HepG2 (cell line): ENCODE results near the gene ADCY9. TPM values are rescaled to one million over a fixed set of nuclear protein-coding genes. Genes with fewer than 3 reads are reported as not detected.

Experiments
- ASH2L ChIP-seq: fragments of 300-600, 200-600 bp; sonication (generic); IDR thresholded peaks from 2 replicates; pipeline ENCODE4 v1.7.0; 2017; ENCODE audit warnings: low read depth, mild to moderate bottlenecking, moderate library complexity, mixed read lengths, low read length; ENCODE audit not compliant: insufficient read length
- BRD4 ChIP-seq: sonication (generic); formaldehyde crosslinking; IDR thresholded peaks from 2 replicates; pipeline ENCODE4 v1.4.0; 2020; ENCODE audit warnings: missing genetic modification reagents
- CREM ChIP-seq, 2 experiments: sonication (generic) in 1 of 2; formaldehyde crosslinking in 1 of 2; IDR thresholded peaks; 2 replicates each; pipeline versions ENCODE4 v1.4.0 to v1.6.1; 2016 to 2020; ENCODE audit warnings: antibody characterized with exemption in 1 of 2, mild to moderate bottlenecking in 1 of 2, missing genetic modification reagents in 1 of 2
- DNMT1 ChIP-seq: sonication (generic); formaldehyde crosslinking; IDR thresholded peaks from 2 replicates; pipeline ENCODE4 v1.5.1; 2020; ENCODE audit warnings: mild to moderate bottlenecking, missing genetic modification reagents
- GMEB1 ChIP-seq: sonication (generic); formaldehyde crosslinking; IDR thresholded peaks from 2 replicates; pipeline ENCODE4 v1.5.1; 2020; ENCODE audit warnings: missing genetic modification reagents, mild to moderate bottlenecking, borderline replicate concordance
- HMGXB4 ChIP-seq, 2 experiments: sonication (generic) in 1 of 2; formaldehyde crosslinking in 1 of 2; IDR thresholded peaks; 2 replicates each; pipeline versions ENCODE4 v1.4.0 to v1.6.1; 2018 to 2020; ENCODE audit warnings: missing genetic modification reagents in 2 of 2, borderline replicate concordance in 1 of 2, low read depth in 1 of 2, mild to moderate bottlenecking in 1 of 2, missing biosample characterization in 1 of 2
- HNF4A ChIP-seq: sonication (generic); formaldehyde crosslinking; IDR thresholded peaks from 2 replicates; pipeline ENCODE4 v1.4.0; 2020; ENCODE audit warnings: missing genetic modification reagents
- HOXD1 ChIP-seq: sonication (generic); formaldehyde crosslinking; IDR thresholded peaks from 2 replicates; pipeline ENCODE4 v1.5.0; 2020; ENCODE audit warnings: missing genetic modification reagents
- IKZF4 ChIP-seq: sonication (generic); formaldehyde crosslinking; IDR thresholded peaks from 2 replicates; pipeline ENCODE4 v1.5.1; 2020; ENCODE audit warnings: borderline replicate concordance, mild to moderate bottlenecking, low read depth, missing genetic modification reagents; ENCODE audit errors: not compliant biosample characterization
- MIER2 ChIP-seq: IDR thresholded peaks from 2 replicates; pipeline ENCODE4 v1.6.1; 2016; ENCODE audit warnings: missing biosample characterization, missing genetic modification reagents
- MLLT10 ChIP-seq: sonication (generic); formaldehyde crosslinking; IDR thresholded peaks from 2 replicates; pipeline ENCODE4 v1.4.0; 2020; ENCODE audit warnings: missing genetic modification reagents
- RARG ChIP-seq: sonication (generic); formaldehyde crosslinking; IDR thresholded peaks from 2 replicates; pipeline ENCODE4 v1.4.0; 2020; ENCODE audit warnings: low read depth, mild to moderate bottlenecking, missing genetic modification reagents
- RBFOX2 ChIP-seq: fragments of 200-400 bp; formaldehyde crosslinking; IDR thresholded peaks from 2 replicates; pipeline ENCODE4 v1.6.1; 2017; ENCODE audit warnings: low read depth, mild to moderate bottlenecking, low read length
- REXO4 ChIP-seq: sonication (generic); formaldehyde crosslinking; IDR thresholded peaks from 2 replicates; pipeline ENCODE4 v1.8.0; 2022; ENCODE audit warnings: missing genetic modification reagents, mild to moderate bottlenecking, borderline replicate concordance
- ZNF235 ChIP-seq: sonication (generic); formaldehyde crosslinking; IDR thresholded peaks from 2 replicates; pipeline ENCODE4 v1.8.1; 2023; ENCODE audit warnings: mild to moderate bottlenecking, missing genetic modification reagents, borderline replicate concordance
- ZNF335 ChIP-seq: sonication (generic); formaldehyde crosslinking; IDR thresholded peaks from 2 replicates; pipeline ENCODE4 v1.4.0; 2020; ENCODE audit warnings: missing genetic modification reagents
- ZNF615 ChIP-seq: sonication (generic); formaldehyde crosslinking; IDR thresholded peaks from 2 replicates; pipeline ENCODE4 v1.5.0; 2020; ENCODE audit warnings: mild to moderate bottlenecking, missing genetic modification reagents, borderline replicate concordance
- ZNF780A ChIP-seq: sonication (generic); formaldehyde crosslinking; IDR thresholded peaks from 2 replicates; pipeline ENCODE4 v1.8.0; 2022; ENCODE audit warnings: mild to moderate bottlenecking, missing genetic modification reagents, moderate library complexity
- polyA plus RNA-seq, 8 experiments: library from polyadenylated mRNA; depleted of rRNA in 3 of 8; stranded (reverse) in 7 of 8; unstranded in 1 of 8; fragments of >200 nt; fragmentation: Illumina TruSeq in 4 of 8; extraction: Trizol in 4 of 8; gene quantifications; 2 replicates each; pipeline versions ENCODE4 v1.2.1 to v1.2.3, GENCODE V29; 2011 to 2016; ENCODE audit warnings: low read depth in 4 of 8, missing spikeins in 1 of 8, mixed read lengths in 1 of 8; ENCODE audit not compliant: insufficient read depth in 1 of 8
- total RNA-seq, 5 experiments: library from RNA; depleted of rRNA; stranded (reverse); fragments of >200 nt; fragmentation: Illumina TruSeq; extraction: Trizol; gene quantifications; 2 replicates each; pipeline ENCODE4 v1.2.3, GENCODE V29; 2016; ENCODE audit warnings: low read depth in 1 of 5
- TF ChIP-seq, protein P1 (sequence below): sonication (generic); formaldehyde crosslinking; IDR thresholded peaks from 2 replicates; pipeline ENCODE4 v1.9.0; 2021; ENCODE audit warnings: missing genetic modification reagents, mild to moderate bottlenecking, borderline replicate concordance
- TF ChIP-seq, protein P2 (sequence below): sonication (generic); formaldehyde crosslinking; IDR thresholded peaks from 2 replicates; pipeline ENCODE4 v1.5.0; 2020; ENCODE audit warnings: missing genetic modification reagents
- TF ChIP-seq, protein P3 (sequence below): IDR thresholded peaks from 2 replicates; pipeline ENCODE4 v1.6.1; 2016

The ADCY9 gene
- total and polyA plus RNA-seq, 2 of the 13 experiments (the other 11 are each of a cell fraction or from before 2014, with no cell fraction given), result 11.2 to 13.9 TPM

GRCh38 chr16:4011940-4012629 is 104.2 kb downstream of the ADCY9 start (continued):
- TF ChIP-seq, protein P1, sequence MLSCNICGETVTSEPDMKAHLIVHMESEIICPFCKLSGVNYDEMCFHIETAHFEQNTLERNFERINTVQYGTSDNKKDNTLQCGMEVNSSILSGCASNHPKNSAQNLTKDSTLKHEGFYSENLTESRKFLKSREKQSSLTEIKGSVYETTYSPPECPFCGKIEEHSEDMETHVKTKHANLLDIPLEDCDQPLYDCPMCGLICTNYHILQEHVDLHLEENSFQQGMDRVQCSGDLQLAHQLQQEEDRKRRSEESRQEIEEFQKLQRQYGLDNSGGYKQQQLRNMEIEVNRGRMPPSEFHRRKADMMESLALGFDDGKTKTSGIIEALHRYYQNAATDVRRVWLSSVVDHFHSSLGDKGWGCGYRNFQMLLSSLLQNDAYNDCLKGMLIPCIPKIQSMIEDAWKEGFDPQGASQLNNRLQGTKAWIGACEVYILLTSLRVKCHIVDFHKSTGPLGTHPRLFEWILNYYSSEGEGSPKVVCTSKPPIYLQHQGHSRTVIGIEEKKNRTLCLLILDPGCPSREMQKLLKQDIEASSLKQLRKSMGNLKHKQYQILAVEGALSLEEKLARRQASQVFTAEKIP (CRISPR knock-in tag), result no peak
- TF ChIP-seq RARG (CRISPR knock-in tag) (no peak), GMEB1 (no peak), HOXD1 (CRISPR knock-in tag) (no peak), MLLT10 (CRISPR knock-in tag) (no peak), REXO4 (no peak), ASH2L (peak; percentile 79), BRD4 (CRISPR knock-in tag) (no peak), DNMT1 (CRISPR knock-in tag) (no peak), MIER2 (CRISPR knock-in tag) (no peak), IKZF4 (CRISPR knock-in tag) (no peak), RBFOX2 (no peak), ZNF615 (CRISPR knock-in tag) (no peak), ZNF235 (no peak), CREM (IDR thresholded peaks at IDR 0.05) (0 out of 2 replicates have a peak, but pooled peaks have one; percentile 38), CREM (CRISPR knock-in tag; IDR thresholded peaks at IDR 0.05) (no peak), ZNF335 (CRISPR knock-in tag) (no peak), HNF4A (CRISPR knock-in tag) (peak; percentile 82), ZNF780A (CRISPR knock-in tag) (no peak), HMGXB4 (CRISPR knock-in tag; IDR thresholded peaks at IDR 0.05; ENCODE audit: borderline replicate concordance in 1 of 2, low read depth in 1 of 2) (no peak)
- TF ChIP-seq, protein P2, sequence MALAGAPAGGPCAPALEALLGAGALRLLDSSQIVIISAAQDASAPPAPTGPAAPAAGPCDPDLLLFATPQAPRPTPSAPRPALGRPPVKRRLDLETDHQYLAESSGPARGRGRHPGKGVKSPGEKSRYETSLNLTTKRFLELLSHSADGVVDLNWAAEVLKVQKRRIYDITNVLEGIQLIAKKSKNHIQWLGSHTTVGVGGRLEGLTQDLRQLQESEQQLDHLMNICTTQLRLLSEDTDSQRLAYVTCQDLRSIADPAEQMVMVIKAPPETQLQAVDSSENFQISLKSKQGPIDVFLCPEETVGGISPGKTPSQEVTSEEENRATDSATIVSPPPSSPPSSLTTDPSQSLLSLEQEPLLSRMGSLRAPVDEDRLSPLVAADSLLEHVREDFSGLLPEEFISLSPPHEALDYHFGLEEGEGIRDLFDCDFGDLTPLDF, result no peak
- TF ChIP-seq, protein P3, sequence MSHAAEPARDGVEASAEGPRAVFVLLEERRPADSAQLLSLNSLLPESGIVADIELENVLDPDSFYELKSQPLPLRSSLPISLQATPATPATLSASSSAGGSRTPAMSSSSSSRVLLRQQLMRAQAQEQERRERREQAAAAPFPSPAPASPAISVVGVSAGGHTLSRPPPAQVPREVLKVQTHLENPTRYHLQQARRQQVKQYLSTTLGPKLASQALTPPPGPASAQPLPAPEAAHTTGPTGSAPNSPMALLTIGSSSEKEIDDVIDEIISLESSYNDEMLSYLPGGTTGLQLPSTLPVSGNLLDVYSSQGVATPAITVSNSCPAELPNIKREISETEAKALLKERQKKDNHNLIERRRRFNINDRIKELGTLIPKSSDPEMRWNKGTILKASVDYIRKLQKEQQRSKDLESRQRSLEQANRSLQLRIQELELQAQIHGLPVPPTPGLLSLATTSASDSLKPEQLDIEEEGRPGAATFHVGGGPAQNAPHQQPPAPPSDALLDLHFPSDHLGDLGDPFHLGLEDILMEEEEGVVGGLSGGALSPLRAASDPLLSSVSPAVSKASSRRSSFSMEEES (CRISPR knock-in tag), result no peak
